ENCODE measurements around the gene GNMT.
A peak's percentile ranks its signal among the peaks of the same experiment; 100 is the strongest.

The GNMT gene

GRCh38 chr6:42979523-42980177 is 19.1 kb downstream of the GNMT start:
- in situ Hi-C loops (cut with MboI; ENCODE audit: low sequenced_read_pairs, unreplicated experiment), result no loop called here
- DNase-seq (ENCODE audit: low spot score), result no peak
- TF ChIP-seq, protein P1, sequence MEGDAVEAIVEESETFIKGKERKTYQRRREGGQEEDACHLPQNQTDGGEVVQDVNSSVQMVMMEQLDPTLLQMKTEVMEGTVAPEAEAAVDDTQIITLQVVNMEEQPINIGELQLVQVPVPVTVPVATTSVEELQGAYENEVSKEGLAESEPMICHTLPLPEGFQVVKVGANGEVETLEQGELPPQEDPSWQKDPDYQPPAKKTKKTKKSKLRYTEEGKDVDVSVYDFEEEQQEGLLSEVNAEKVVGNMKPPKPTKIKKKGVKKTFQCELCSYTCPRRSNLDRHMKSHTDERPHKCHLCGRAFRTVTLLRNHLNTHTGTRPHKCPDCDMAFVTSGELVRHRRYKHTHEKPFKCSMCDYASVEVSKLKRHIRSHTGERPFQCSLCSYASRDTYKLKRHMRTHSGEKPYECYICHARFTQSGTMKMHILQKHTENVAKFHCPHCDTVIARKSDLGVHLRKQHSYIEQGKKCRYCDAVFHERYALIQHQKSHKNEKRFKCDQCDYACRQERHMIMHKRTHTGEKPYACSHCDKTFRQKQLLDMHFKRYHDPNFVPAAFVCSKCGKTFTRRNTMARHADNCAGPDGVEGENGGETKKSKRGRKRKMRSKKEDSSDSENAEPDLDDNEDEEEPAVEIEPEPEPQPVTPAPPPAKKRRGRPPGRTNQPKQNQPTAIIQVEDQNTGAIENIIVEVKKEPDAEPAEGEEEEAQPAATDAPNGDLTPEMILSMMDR (IDR thresholded peaks at IDR 0.05; ENCODE audit: borderline replicate concordance, control extremely low read depth, extremely low read depth, insufficient read depth, missing control alignments), result no peak

GRCh38 chr6:42981836-42982235 is 21.3 kb downstream of the GNMT start:
- TF ChIP-seq, protein P1 (IDR thresholded peaks at IDR 0.05; ENCODE audit: borderline replicate concordance, control extremely low read depth, extremely low read depth, insufficient read depth, missing control alignments), result no peak
- in situ Hi-C loops (cut with MboI; ENCODE audit: low sequenced_read_pairs, unreplicated experiment), result no loop called here
- DNase-seq (ENCODE audit: low spot score), result no peak

DNA sequence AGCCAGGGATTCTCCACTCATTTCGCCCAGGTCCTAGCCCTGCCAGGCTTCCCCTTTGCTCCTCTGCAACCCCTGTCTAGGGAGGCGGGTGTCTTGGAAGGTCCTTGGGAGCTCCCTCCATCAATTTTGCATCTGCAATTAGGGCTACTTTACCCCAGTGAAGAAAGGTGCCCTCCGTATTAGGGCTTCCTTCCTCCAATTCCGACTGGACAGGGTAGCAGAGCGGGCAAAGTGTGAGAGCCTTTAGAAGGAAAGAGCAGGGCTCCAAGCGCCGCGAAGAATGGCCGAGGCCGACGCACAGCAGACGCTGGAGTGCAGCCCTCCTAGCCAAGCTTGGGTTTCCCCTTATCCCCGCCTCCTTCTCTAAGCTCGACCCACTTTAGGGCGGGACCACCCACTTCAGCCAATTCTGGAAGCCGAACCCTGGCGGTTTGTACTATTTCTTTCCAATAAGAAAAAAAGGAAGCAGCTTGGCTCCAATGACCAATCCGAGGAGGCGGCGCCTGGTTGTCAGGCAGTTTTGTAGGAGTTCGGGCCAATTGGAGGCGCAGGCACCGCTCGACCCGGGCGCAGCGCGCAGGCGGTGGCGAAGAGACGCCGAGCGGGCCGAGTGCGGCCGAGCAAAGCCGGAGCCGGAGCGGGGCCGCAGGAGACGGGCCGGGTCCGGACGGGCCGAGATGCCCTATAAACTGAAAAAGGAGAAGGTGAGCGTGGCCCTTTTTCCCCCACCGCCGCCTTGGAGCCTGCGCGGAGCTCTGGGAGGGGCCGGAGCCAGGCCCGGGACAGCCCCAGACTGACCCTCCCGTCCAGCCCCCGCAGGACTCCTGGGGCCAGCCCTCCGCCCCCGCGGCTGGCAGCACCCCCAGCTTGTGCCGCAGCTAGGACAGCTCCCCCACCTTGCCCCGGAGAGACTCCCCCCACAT is 23.7 kb downstream of the GNMT start, which contains the start of gene PPP2R5D:
Gene PPP2R5D (plus strand): TSS at position 570 of the 923 bp plus-strand sequence. CDS start 108 bp downstream, at position 678.
- TF ChIP-seq, protein P1 (IDR thresholded peaks at IDR 0.05; ENCODE audit: borderline replicate concordance, control extremely low read depth, extremely low read depth, insufficient read depth, missing control alignments), result no peak
- in situ Hi-C loops (cut with MboI; ENCODE audit: low sequenced_read_pairs, unreplicated experiment), result no loop called here
- DNase-seq (ENCODE audit: low spot score), result peak; percentile 97

- TF ChIP-seq, protein P1 (IDR thresholded peaks at IDR 0.05; ENCODE audit: borderline replicate concordance, control extremely low read depth, extremely low read depth, insufficient read depth, missing control alignments), result no peak
- in situ Hi-C loops (cut with MboI; ENCODE audit: low sequenced_read_pairs, unreplicated experiment), result no loop called here
- DNase-seq (ENCODE audit: low spot score), result no peak
Observed at GRCh38 chr6:42984924-42985475, 24.4 kb downstream of the GNMT start.

GRCh38 chr6:42987533-42988451 is 27.2 kb downstream of the GNMT start:
- in situ Hi-C loops (cut with MboI; ENCODE audit: low sequenced_read_pairs, unreplicated experiment), result no loop called here
- no peak for DNase-seq (ENCODE audit: low spot score)
- TF ChIP-seq, protein P1 (IDR thresholded peaks at IDR 0.05; ENCODE audit: borderline replicate concordance, control extremely low read depth, extremely low read depth, insufficient read depth, missing control alignments), result no peak

All from GM13976 (cell line).